C4-2B (cell line): ENCODE measurements around the gene PMM1.

Source experiments
- CTCF ChIP-seq: fragments of 450-650 bp; conservative IDR thresholded peaks from 2 replicates; pipeline ENCODE4 v1.5.1; 2017; ENCODE audit warnings: mild to moderate bottlenecking
- ZFX ChIP-seq: fragments of 450-650 bp; IDR thresholded peaks from 2 replicates; pipeline ENCODE4 v1.6.1; 2017

- no peak for TF ChIP-seq CTCF
- TF ChIP-seq ZFX: no peak
These were observed 40.8 kb downstream of the PMM1 start for GRCh38 chr22:41548830-41549211.
